ENCODE results near the gene KIF26A.

- no peak for TF ChIP-seq CTCF (IDR thresholded peaks at IDR 0.05; ENCODE audit: low read length)
- no peak for TF ChIP-seq EZH2 (optimal IDR thresholded peaks at IDR 0.05; ENCODE audit: low read depth, low read length)
Observed at GRCh38 chr14:104195878-104196277, 57.5 kb downstream of the KIF26A start.
